H9 (cell line): Measurements from ENCODE around the gene CD7. TPM values are rescaled to one million over a fixed set of nuclear protein-coding genes. Genes with fewer than 3 reads are reported as not detected.

ENCODE experiments used
- DNase-seq: peaks from one replicate; pipeline ENCODE4 v3.0.0-alpha.2; 2017
- H2AFZ ChIP-seq: one replicate; pipeline ENCODE4 v1.6.1; 2013; ENCODE audit warnings: mild to moderate bottlenecking, low read length, control low read depth, moderate library complexity
- H2AK5ac ChIP-seq: 2 replicates; pipeline ENCODE4 v1.6.1; 2013; ENCODE audit warnings: low read length, control low read depth, mixed read lengths; ENCODE audit not compliant: insufficient read length
- H2BK120ac ChIP-seq: one replicate; pipeline ENCODE4 v1.6.1; 2013; ENCODE audit warnings: low read depth, mild to moderate bottlenecking, low read length, control low read depth, inconsistent platforms; ENCODE audit not compliant: poor library complexity, severe bottlenecking
- H2BK12ac ChIP-seq: 2 replicates; pipeline ENCODE4 v1.6.1; 2013; ENCODE audit warnings: low read length, control low read depth, mixed read lengths, low read depth; ENCODE audit not compliant: insufficient read length
- H2BK15ac ChIP-seq: 2 replicates; pipeline ENCODE4 v1.6.1; 2013; ENCODE audit warnings: low read depth, low read length, control low read depth
- H2BK20ac ChIP-seq: one replicate; pipeline ENCODE4 v1.6.1; 2013; ENCODE audit warnings: low read depth, mild to moderate bottlenecking, low read length, control low read depth, inconsistent platforms; ENCODE audit not compliant: poor library complexity, severe bottlenecking
- H2BK5ac ChIP-seq: 2 replicates; pipeline ENCODE4 v1.6.1; 2013; ENCODE audit warnings: low read length, control low read depth, mixed read lengths; ENCODE audit not compliant: insufficient read length
- H3K14ac ChIP-seq: 2 replicates; pipeline ENCODE4 v1.6.1; 2013; ENCODE audit warnings: low read length, control low read depth; ENCODE audit not compliant: insufficient read depth
- H3K18ac ChIP-seq: 2 replicates; pipeline ENCODE4 v1.6.1; 2013; ENCODE audit warnings: low read depth, mild to moderate bottlenecking, mixed read lengths, low read length, control low read depth; ENCODE audit not compliant: insufficient read length
- H3K23ac ChIP-seq: 2 replicates; pipeline ENCODE4 v1.6.1; 2013; ENCODE audit warnings: low read length, control low read depth, mixed read lengths, low read depth; ENCODE audit not compliant: insufficient read length
- H3K23me2 ChIP-seq: 2 replicates; pipeline ENCODE4 v1.6.1; 2013; ENCODE audit warnings: low read depth, mild to moderate bottlenecking, mixed read lengths, low read length, control low read depth; ENCODE audit not compliant: insufficient read length, poor library complexity, severe bottlenecking
- H3K27ac ChIP-seq: 2 replicates; pipeline ENCODE4 v1.5.1; 2013; ENCODE audit warnings: low read length, control low read depth, mixed read lengths, low read depth; ENCODE audit not compliant: insufficient read length
- H3K27me3 ChIP-seq: 2 replicates; pipeline ENCODE4 v1.6.1; 2013; ENCODE audit warnings: low read length, control low read depth, inconsistent platforms; ENCODE audit not compliant: insufficient read depth
- H3K4ac ChIP-seq: 2 replicates; pipeline ENCODE4 v1.6.1; 2013; ENCODE audit warnings: low read depth, mild to moderate bottlenecking, control low read depth, inconsistent platforms, low read length, moderate library complexity
- H3K4me1 ChIP-seq: 2 replicates; pipeline ENCODE4 v1.6.1; 2013; ENCODE audit warnings: low read length, control low read depth, inconsistent platforms; ENCODE audit not compliant: insufficient read depth
- H3K4me2 ChIP-seq: 2 replicates; pipeline ENCODE4 v1.6.1; 2013; ENCODE audit warnings: low read length, control low read depth, mixed read lengths; ENCODE audit not compliant: insufficient read length, insufficient read depth
- H3K56ac ChIP-seq: 2 replicates; pipeline ENCODE4 v1.6.1; 2013; ENCODE audit warnings: low read depth, mild to moderate bottlenecking, mixed read lengths, low read length, control low read depth; ENCODE audit not compliant: insufficient read length
- H3K79me1 ChIP-seq: 2 replicates; pipeline ENCODE4 v1.6.1; 2013; ENCODE audit warnings: low read depth, mild to moderate bottlenecking, moderate library complexity, low read length, control low read depth, inconsistent platforms; ENCODE audit not compliant: insufficient read depth, poor library complexity, severe bottlenecking
- H3K79me2 ChIP-seq: 2 replicates; pipeline ENCODE4 v1.6.1; 2013; ENCODE audit warnings: low read length, control low read depth, inconsistent platforms; ENCODE audit not compliant: insufficient read depth
- H3K9ac ChIP-seq: 2 replicates; pipeline ENCODE4 v1.6.1; 2013; ENCODE audit warnings: low read length, control low read depth, mixed read lengths; ENCODE audit not compliant: insufficient read length; ENCODE audit errors: extremely low read depth
- H3K9me3 ChIP-seq: one replicate; pipeline ENCODE4 v1.6.1; 2013; ENCODE audit warnings: low read depth, low read length, inconsistent platforms; ENCODE audit not compliant: control insufficient read depth
- H3T11ph ChIP-seq: one replicate; pipeline ENCODE4 v1.6.1; 2013; ENCODE audit warnings: mild to moderate bottlenecking, low read length, control low read depth, inconsistent platforms
- H4K20me1 ChIP-seq: one replicate; pipeline ENCODE4 v1.6.1; 2013; ENCODE audit not compliant: control insufficient read depth, insufficient read length, insufficient read depth
- H4K5ac ChIP-seq: 2 replicates; pipeline ENCODE4 v1.6.1; 2013; ENCODE audit warnings: low read depth, mild to moderate bottlenecking, mixed read lengths, low read length, control low read depth; ENCODE audit not compliant: insufficient read length
- H4K8ac ChIP-seq: replicated peaks from 2 replicates; pipeline ENCODE4 v1.6.1; 2013; ENCODE audit warnings: low read length, control low read depth, mixed read lengths, low read depth; ENCODE audit not compliant: insufficient read length
- H4K91ac ChIP-seq: 2 replicates; pipeline ENCODE4 v1.6.1; 2013; ENCODE audit warnings: low read depth, mild to moderate bottlenecking, moderate library complexity, mixed read lengths, low read length, control low read depth; ENCODE audit not compliant: insufficient read length
- H3K27ac Mint-ChIP-seq, 3 experiments: 2 replicates in 2 of 3; 3 replicates in 1 of 3; pipeline ENCODE4 v1.8.0; 2020 to 2021; ENCODE audit warnings: mixed read lengths in 3 of 3, mild to moderate bottlenecking in 1 of 3, moderate library complexity in 1 of 3
- H3K27me3 Mint-ChIP-seq: 2 replicates; pipeline ENCODE4 v1.8.0; 2021; ENCODE audit warnings: low read depth, mild to moderate bottlenecking, moderate library complexity, mixed read lengths
- H3K36me3 Mint-ChIP-seq, 3 experiments: 2 replicates in 2 of 3; 3 replicates in 1 of 3; pipeline ENCODE4 v1.8.0; 2020 to 2021; ENCODE audit warnings: low read depth in 3 of 3, mixed read lengths in 3 of 3; ENCODE audit not compliant: insufficient read depth in 1 of 3
- H3K4me1 Mint-ChIP-seq, 2 experiments: 2 replicates each; pipeline ENCODE4 v1.8.0; 2020; ENCODE audit warnings: mixed read lengths in 2 of 2
- H3K4me3 Mint-ChIP-seq, 2 experiments: 2 replicates in 1 of 2; 3 replicates in 1 of 2; pipeline ENCODE4 v1.8.0; 2020 to 2021; ENCODE audit warnings: mild to moderate bottlenecking in 2 of 2, mixed read lengths in 2 of 2, moderate library complexity in 1 of 2
- H3K9me3 Mint-ChIP-seq, 2 experiments: 2 replicates in 1 of 2; 3 replicates in 1 of 2; pipeline ENCODE4 v1.8.0; 2020; ENCODE audit warnings: mild to moderate bottlenecking in 2 of 2, mixed read lengths in 2 of 2, moderate library complexity in 1 of 2
- WGBS: extraction: QIAGEN DNeasy Blood & Tissue Kit; methylation state at CpG from one replicate; pipeline ENCODE4 v1.1.7; 2013; ENCODE audit warnings: missing lambda C conversion rate, low lambda C conversion rate, mixed read lengths; ENCODE audit not compliant: insufficient read length; ENCODE audit errors: extremely low coverage; 5-methylcytosine and 5-hydroxymethylcytosine counted together
- total RNA-seq: library from RNA; stranded (reverse); gene quantifications from 2 replicates; pipeline ENCODE4 v1.2.1, GENCODE V29; 2021
- TF ChIP-seq, protein P1 (sequence below): fragments of 200-600 bp; sonication (generic); conservative IDR thresholded peaks from 3 replicates; pipeline ENCODE4 v1.8.0; 2021; ENCODE audit warnings: antibody characterized with exemption, mild to moderate bottlenecking

The CD7 gene
- total RNA-seq, 1 experiment from 2014 or later = 0.35 TPM

DNA sequence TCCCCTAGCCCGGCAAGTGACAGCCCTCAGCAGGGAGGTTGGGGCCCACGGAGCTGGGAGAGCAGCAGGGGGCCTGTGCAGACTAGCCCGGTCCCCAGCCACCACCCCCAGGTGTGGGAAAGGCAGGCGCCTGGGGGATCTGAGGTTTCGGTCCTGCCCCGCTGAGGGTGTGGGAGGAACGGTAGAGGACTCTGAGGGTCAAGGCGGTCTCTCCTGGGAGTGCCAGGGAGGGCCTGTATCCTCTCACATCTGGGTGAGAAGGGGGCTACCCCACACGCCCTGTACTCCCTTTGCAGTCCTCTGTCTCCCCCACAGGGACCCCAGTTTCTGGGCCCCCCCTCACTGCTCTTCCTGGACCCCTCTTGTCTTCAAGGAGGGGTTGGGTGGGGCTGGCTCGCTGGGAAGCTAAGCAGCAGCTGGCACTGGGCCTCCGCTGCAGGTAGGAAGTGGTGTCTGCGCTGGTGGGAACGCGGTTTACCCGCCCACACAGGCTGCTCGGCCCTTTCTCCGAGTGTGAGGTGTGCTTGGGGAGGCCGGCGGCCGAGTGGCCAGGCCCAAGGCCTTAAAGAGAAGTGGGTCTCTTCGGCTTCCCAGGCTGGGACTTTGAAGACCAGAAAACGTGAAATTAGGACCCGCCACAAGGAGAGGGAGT, 15.4 kb downstream of the CD7 start:
- H2AFZ ChIP-seq = no peak overlapping the region
- H3K27me3 Mint-ChIP-seq = peaks cover 20% of the 10 kb centered on the region
- no peak for DNase-seq
- H3K4ac ChIP-seq = no peak overlapping the region
- no peak overlapping the region for H3T11ph ChIP-seq
- TF ChIP-seq, protein P1, sequence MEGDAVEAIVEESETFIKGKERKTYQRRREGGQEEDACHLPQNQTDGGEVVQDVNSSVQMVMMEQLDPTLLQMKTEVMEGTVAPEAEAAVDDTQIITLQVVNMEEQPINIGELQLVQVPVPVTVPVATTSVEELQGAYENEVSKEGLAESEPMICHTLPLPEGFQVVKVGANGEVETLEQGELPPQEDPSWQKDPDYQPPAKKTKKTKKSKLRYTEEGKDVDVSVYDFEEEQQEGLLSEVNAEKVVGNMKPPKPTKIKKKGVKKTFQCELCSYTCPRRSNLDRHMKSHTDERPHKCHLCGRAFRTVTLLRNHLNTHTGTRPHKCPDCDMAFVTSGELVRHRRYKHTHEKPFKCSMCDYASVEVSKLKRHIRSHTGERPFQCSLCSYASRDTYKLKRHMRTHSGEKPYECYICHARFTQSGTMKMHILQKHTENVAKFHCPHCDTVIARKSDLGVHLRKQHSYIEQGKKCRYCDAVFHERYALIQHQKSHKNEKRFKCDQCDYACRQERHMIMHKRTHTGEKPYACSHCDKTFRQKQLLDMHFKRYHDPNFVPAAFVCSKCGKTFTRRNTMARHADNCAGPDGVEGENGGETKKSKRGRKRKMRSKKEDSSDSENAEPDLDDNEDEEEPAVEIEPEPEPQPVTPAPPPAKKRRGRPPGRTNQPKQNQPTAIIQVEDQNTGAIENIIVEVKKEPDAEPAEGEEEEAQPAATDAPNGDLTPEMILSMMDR = no peak
- H3K18ac ChIP-seq = no peak overlapping the region
- H4K8ac ChIP-seq = no peak overlapping the region
- no peak overlapping the region for H3K27ac Mint-ChIP-seq
- no peak overlapping the region for H4K91ac ChIP-seq
- H4K20me1 ChIP-seq = no peaks in the 10 kb centered on the region
- no peak overlapping the region for H2BK120ac ChIP-seq
- H3K4me2 ChIP-seq = no peak overlapping the region
- H2BK12ac ChIP-seq = no peak overlapping the region
- H3K23ac ChIP-seq = no peak overlapping the region
- WGBS = no CpG with 5 or more reads among the region's 23 CpGs
- no peaks in the 10 kb centered on the region for H3K27me3 ChIP-seq
- no peaks in the 10 kb centered on the region; the same call in 1 of the 2 replicates for H3K4me1 ChIP-seq
- no peak overlapping the region for H2BK20ac ChIP-seq
- H3K27ac ChIP-seq = no peak overlapping the region
- H3K79me2 ChIP-seq = no peaks in the 10 kb centered on the region
- H3K9ac ChIP-seq = no peak overlapping the region
- no peak overlapping the region for H3K14ac ChIP-seq
- H2BK15ac ChIP-seq = no peak overlapping the region
- H3K79me1 ChIP-seq = no peaks in the 10 kb centered on the region
- no peak overlapping the region for H2AK5ac ChIP-seq
- no peaks in the 10 kb centered on the region for H3K36me3 Mint-ChIP-seq
- H4K5ac ChIP-seq = no peak overlapping the region
- no peak overlapping the region for H3K4me3 Mint-ChIP-seq
- H3K9me3 Mint-ChIP-seq = no peaks in the 10 kb centered on the region; a peak in 2 of 5 replicates
- peaks cover 3% of the 10 kb centered on the region for H3K23me2 ChIP-seq
- no peaks in the 10 kb centered on the region for H3K9me3 ChIP-seq
- H3K4me1 Mint-ChIP-seq = peaks cover 4 to 13% of the 10 kb centered on the region in 2 experiments; a peak in 2 of 4 replicates
- H2BK5ac ChIP-seq = no peak overlapping the region
- no peak overlapping the region for H3K56ac ChIP-seq
